ENCODE data around the gene PATJ. TPM values are rescaled to one million over a fixed set of nuclear protein-coding genes. Genes with fewer than 3 reads are reported as not detected.
"Not testable (repeated sequence)": the region's sequence is repeated elsewhere in the genome, so short reads cannot be mapped to it uniquely, and the experiment has no call there.

PATJ gene
- total and polyA plus RNA-seq, 2 of the 13 experiments (the other 11 are each of a cell fraction or from before 2014, with no cell fraction given): 6.2 to 16.8 TPM

GRCh38 chr1:61875198-61875597 lies 132.9 kb downstream of the PATJ start:
- H3K4me1 ChIP-seq (ENCODE audit: insufficient read depth, low read length): no peaks in the 10 kb centered on the region
- intact Hi-C loops (cut with micrococcal nuclease; ENCODE audit: unreplicated experiment) (no loop called here), in situ Hi-C loops (cut with HindIII; ENCODE audit: extremely low pct_ligation_motif_present, low pct_unique_long_range_greater_than_20kb) (no loop called here)
- no peak for ATAC-seq
- no peak overlapping the region for H3K9ac ChIP-seq (ENCODE audit: insufficient read depth, low read depth, low read length)
- 95% methylated on average over 2 of the region's 2 CpGs for WGBS (ENCODE audit: low lambda C conversion rate)
- TF ChIP-seq AHR (CRISPR knock-in tag; IDR thresholded peaks at IDR 0.05): no peak
- TF ChIP-seq RFXANK (CRISPR knock-in tag; IDR thresholded peaks at IDR 0.05): no peak
- no peak for TF ChIP-seq KDM5B (CRISPR knock-in tag; IDR thresholded peaks at IDR 0.05; ENCODE audit: borderline replicate concordance)
- TF ChIP-seq BCL6 (CRISPR knock-in tag; IDR thresholded peaks at IDR 0.05): no peak
- no peak for TF ChIP-seq ZNF543 (CRISPR knock-in tag; IDR thresholded peaks at IDR 0.05)
- TF ChIP-seq MAFK (conservative IDR thresholded peaks at IDR 0.05 in 1 of 2, IDR thresholded peaks at IDR 0.05 in 1 of 2; ENCODE audit: low read length in 2 of 2): peak; percentile 51 to 56
- TF ChIP-seq MAFF (IDR thresholded peaks at IDR 0.05; ENCODE audit: low read depth, low read length): peak; percentile 55
- TF ChIP-seq ZNF674 (CRISPR knock-in tag; IDR thresholded peaks at IDR 0.05; ENCODE audit: low read depth): no peak
- TF ChIP-seq ZNF431 (CRISPR knock-in tag; IDR thresholded peaks at IDR 0.05; ENCODE audit: borderline replicate concordance, low read depth): no peak
- no peak for TF ChIP-seq FIP1L1 (IDR thresholded peaks at IDR 0.05; ENCODE audit: borderline replicate concordance, insufficient read depth, low read depth, low read length)
- TF ChIP-seq ZNF101 (CRISPR knock-in tag; IDR thresholded peaks at IDR 0.05; ENCODE audit: borderline replicate concordance, low read depth): no peak
- H3K79me2 ChIP-seq (ENCODE audit: insufficient read depth, low read length): no peaks in the 10 kb centered on the region
- H2AFZ ChIP-seq (ENCODE audit: low read length): no peak overlapping the region
- H3K27ac ChIP-seq (ENCODE audit: extremely low read length, insufficient read depth, low read length): no peak overlapping the region
- H4K20me1 ChIP-seq (ENCODE audit: insufficient read depth, low read length): no peaks in the 10 kb centered on the region
- peaks cover 5% of the 10 kb centered on the region for H3K9me3 ChIP-seq (ENCODE audit: low read length)
- BruUV-seq (replicated peaks): no TSS peak
- no peaks in the 10 kb centered on the region for H3K27me3 ChIP-seq (ENCODE audit: control insufficient read depth in 1 of 2, insufficient read depth in 2 of 2, low read length in 2 of 2)
- H3K4me3 ChIP-seq (replicated peaks in 1 of 3; ENCODE audit: insufficient read depth in 1 of 3, low read depth in 2 of 3, low read length in 3 of 3): no peak overlapping the region
- ChIA-PET POLR2A (no interaction called here), CTCF (ENCODE audit: low intra/inter-chr PET ratio, low total read pairs) (no interaction called here)
- FAIRE-seq: no peak
- H3K4me2 ChIP-seq (ENCODE audit: low read depth, low read length): no peak overlapping the region
- no peaks in the 10 kb centered on the region for H3K36me3 ChIP-seq (replicated peaks in 1 of 2; ENCODE audit: control insufficient read depth in 1 of 2, insufficient read depth in 2 of 2, low read length in 2 of 2)
- DNase-seq (ENCODE audit: low spot score): no peak

- H3K27me3 ChIP-seq (ENCODE audit: control insufficient read depth in 1 of 2, insufficient read depth in 2 of 2, low read length in 2 of 2); H3K4me1 ChIP-seq (ENCODE audit: insufficient read depth, low read length); CTCF ChIA-PET (ENCODE audit: low intra/inter-chr PET ratio, low total read pairs); H2AFZ ChIP-seq (ENCODE audit: low read length); in situ Hi-C loops (cut with HindIII; ENCODE audit: extremely low pct_ligation_motif_present, low pct_unique_long_range_greater_than_20kb); ATAC-seq; H3K4me3 ChIP-seq (replicated peaks in 1 of 3; ENCODE audit: insufficient read depth in 1 of 3, low read depth in 2 of 3, low read length in 3 of 3); POLR2A ChIA-PET; DNase-seq (ENCODE audit: low spot score); H3K79me2 ChIP-seq (ENCODE audit: insufficient read depth, low read length); H3K9me3 ChIP-seq (ENCODE audit: low read length); FAIRE-seq; intact Hi-C loops (cut with micrococcal nuclease; ENCODE audit: unreplicated experiment); H3K27ac ChIP-seq (ENCODE audit: extremely low read length, insufficient read depth, low read length); BruUV-seq (replicated peaks); H3K36me3 ChIP-seq (replicated peaks in 1 of 2; ENCODE audit: control insufficient read depth in 1 of 2, insufficient read depth in 2 of 2, low read length in 2 of 2); H3K9ac ChIP-seq (ENCODE audit: insufficient read depth, low read depth, low read length); H4K20me1 ChIP-seq (ENCODE audit: insufficient read depth, low read length); H3K4me2 ChIP-seq (ENCODE audit: low read depth, low read length): not testable (repeated sequence)
- 97% methylated on average over 5 of the region's 5 CpGs for WGBS (ENCODE audit: low lambda C conversion rate)
Observed at GRCh38 chr1:61879887-61880474, 137.7 kb downstream of the PATJ start.
